ENCODE results near the gene ZNF407. TPM values are rescaled to one million over a fixed set of nuclear protein-coding genes. Genes with fewer than 3 reads are reported as not detected.

The ZNF407 gene
- total RNA-seq, 1 donor from 2014 or later = 42.9 TPM

GRCh38 chr18:75049455-75049789 is 451.8 kb downstream of the ZNF407 start:
- DNase-seq (ENCODE audit: low spot score) = no peak

DNA sequence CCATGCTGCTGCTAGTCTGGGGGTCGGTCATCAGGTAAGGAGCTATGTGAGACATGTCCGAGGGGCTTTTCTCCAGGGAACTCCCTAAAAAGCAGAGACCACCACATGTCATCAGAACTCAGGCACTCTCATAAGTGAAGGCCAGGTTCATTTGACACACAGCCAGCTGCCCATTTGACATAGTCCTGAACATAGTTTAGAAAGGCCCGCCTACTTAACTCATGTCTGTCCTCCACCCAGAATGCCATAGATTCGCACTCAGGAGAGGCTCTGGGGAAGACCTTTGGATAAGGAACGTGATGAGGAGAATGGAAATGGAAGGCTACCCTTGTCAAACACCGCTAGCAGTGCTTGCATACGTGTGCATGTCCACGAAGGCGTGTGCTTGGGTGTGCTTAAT is 454.1 kb downstream of the ZNF407 start:
- no peak for DNase-seq (ENCODE audit: low spot score)

GRCh38 chr18:75052475-75052874 is 454.8 kb downstream of the ZNF407 start:
- no peak for DNase-seq (ENCODE audit: low spot score)

GRCh38 chr18:75053028-75053629 is 455.5 kb downstream of the ZNF407 start:
- no peak for DNase-seq (ENCODE audit: low spot score)

DNA sequence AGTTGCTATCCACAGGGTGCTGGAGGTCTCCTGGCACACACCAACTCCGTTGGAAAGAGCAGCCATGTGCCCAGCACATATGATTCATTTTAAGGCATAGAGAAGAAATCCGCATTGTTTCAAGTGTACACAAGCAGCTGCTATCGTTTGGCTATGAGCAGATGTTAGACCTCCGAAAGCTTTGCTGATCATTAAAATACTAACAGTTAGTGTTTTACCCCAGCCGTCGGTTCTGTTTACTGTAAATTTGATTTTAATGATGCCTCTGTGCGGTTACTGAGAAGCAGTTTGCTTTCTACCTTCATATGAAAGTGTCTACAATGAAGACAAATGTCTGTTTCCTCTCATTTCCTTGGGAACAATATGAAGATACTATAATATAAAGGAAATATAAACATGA is 456.4 kb downstream of the ZNF407 start:
- no peak for DNase-seq (ENCODE audit: low spot score)

DNA sequence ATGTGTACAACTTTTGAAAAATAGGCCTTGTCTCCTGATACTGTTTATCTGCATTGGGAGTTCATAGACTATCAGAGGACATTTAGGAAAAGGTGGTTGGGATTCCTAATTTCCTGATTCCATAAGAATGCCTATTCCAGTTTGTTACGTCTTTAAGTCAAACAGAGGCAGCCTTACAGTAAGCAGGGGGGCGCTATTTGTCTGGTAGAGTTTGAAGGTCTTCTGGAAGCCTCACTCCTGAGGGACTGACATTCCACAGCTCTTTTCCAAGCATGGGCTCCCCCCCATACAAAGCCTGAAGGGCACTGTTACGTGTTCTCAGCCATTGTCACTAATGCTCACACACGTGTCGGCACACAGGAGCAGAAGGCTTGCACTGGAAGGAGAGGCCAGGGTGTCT is 456.9 kb downstream of the ZNF407 start:
- DNase-seq (ENCODE audit: low spot score) = no peak

- DNase-seq (ENCODE audit: low spot score) = no peak
These were observed 459.7 kb downstream of the ZNF407 start for GRCh38 chr18:75057169-75057960.

DNA sequence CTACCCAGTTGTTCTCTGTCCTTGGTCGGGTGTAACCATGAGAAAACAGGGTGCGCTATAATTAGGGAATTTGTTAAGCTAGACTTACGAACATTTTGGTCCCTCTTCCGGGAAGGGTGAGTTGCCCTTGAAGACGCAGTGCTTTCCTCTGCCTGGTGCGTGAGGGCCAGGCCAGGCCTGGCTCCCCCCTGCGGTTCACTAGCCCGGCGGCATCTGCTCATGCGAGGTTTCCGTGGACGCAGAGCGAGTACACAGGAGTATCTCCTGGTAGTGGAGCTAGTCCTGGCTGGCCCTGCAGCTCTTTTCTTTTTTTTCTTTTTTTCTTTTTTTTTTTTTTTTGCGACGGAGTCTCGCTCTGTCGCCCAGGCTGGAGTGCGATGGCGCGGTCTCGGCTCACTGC is 462.5 kb downstream of the ZNF407 start:
- DNase-seq (ENCODE audit: low spot score) = no peak

GRCh38 chr18:75062297-75062886 is 464.7 kb downstream of the ZNF407 start:
- no peak for DNase-seq (ENCODE audit: low spot score)

- DNase-seq (ENCODE audit: low spot score) = no peak
These were observed 465.5 kb downstream of the ZNF407 start for GRCh38 chr18:75063196-75063595.

DNA sequence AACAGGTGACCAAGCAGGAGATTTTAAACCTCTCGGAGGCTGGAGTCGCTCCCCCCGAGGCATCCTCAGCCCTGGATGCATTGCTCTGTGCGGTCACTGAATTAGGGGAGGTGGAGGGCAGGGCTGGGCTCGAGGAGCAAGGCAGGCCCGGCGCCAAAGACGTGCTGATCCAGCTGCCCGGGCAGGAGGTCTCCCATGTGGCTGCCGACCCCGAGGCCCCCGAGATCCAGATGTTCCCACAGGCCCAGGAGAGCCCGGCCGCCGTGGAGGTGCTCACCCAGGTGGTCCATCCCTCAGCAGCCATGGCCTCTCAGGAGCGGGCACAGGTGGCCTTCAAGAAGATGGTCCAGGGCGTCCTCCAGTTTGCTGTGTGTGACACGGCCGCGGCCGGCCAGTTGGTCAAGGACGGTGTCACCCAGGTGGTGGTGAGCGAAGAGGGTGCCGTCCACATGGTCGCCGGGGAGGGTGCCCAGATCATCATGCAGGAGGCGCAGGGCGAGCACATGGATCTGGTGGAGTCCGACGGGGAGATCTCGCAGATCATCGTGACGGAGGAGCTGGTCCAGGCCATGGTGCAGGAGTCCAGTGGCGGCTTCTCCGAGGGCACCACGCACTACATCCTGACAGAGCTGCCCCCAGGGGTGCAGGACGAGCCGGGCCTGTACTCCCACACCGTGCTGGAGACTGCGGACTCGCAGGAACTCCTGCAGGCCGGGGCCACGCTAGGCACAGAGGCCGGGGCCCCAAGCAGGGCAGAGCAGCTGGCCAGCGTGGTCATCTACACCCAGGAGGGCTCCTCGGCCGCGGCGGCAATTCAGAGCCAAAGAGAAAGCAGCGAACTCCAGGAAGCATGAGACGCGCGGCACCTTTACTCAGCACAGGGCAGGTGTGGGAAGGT is 466.2 kb downstream of the ZNF407 start:
- DNase-seq (ENCODE audit: low spot score) = no peak

GRCh38 chr18:75064513-75064905 is 466.8 kb downstream of the ZNF407 start:
- DNase-seq (ENCODE audit: low spot score) = no peak

DNA sequence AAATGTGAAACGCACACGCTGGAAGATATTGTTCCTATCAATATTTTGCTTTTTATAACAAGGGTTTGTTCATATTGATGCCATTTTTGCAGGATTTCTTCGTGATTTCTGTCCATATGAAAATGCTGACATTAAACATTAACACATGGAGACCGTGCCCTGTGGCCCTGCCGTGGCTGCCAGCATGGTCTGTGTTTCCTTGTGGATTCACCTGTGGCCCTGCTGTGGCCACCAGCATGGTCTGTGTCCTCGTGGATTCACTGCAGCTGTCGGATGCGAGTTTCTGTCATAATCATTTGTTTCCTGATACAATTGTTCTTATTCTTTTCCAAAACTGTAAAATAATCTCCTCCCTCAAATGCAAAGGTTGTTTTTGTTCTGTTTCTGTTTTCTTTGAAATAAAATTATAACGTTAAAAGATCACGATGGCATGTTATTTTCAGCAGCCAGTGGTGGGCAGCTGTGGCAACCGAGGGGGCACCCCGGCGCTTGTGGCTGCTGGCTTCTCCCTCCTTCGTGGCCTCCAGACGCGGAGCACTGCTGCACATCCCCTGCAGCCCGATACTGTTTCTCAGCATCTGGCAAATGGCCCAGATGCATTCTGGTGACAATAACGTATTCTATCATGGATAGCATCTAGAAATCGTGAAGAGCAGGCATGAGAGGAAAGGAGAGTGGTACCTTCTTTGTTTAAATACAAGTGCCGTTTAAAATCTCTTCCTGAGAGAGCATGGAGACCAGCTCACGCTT is 467.8 kb downstream of the ZNF407 start:
- no peak for DNase-seq (ENCODE audit: low spot score)

- DNase-seq (ENCODE audit: low spot score) = peak; percentile 11
These were observed 468.6 kb downstream of the ZNF407 start for GRCh38 chr18:75066021-75066880.

DNA sequence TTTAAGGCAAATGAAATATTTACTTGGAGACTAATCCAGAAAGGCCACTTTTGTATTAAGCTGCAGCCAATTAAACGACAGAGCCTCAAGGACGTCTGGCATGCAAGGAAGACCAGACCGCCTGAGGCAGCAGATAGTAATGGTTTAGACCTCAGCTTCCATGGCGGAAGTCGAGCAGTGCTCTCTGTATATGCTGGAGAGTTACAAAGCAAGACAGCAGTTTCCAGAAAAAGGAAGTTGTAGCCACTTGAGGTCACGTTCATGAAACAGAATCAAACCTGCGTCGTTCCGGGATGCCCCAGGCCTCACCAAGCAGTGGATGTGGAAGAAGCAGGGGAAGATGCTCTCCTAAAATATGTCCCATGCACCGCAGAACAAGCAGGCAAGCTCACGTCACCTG is 469.3 kb downstream of the ZNF407 start:
- DNase-seq (ENCODE audit: low spot score) = no peak

DNA sequence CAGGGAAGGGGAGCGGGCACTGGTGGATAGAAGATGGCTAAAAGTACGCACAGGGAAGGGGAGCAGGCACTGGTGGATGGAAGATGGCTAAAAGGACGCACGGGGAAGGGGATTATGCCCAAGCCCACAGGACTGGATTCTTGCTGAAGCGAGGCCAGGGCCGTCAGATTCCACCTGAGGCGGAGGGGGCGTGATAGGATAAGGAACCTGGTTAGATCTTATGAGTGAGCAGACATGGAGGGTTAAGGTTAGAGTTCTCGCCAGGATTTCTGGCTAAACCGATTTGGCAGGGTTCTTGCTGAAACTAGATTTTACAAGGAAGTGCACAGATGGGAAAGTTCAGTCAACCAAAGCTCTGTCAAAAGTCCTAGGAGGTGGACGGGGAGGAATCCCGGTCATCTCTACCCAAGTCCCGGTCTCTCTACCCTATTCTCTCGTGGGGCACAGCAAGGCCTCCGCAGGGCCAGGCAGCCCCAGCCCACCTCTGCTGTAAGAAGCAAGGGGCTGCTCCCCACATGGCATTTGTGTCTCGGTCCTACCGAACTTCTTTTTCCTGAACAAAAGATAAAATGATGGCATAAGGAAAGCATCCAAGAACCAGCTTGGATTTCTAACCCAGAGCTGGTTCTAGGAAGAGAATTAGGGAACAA is 470.5 kb downstream of the ZNF407 start:
- DNase-seq (ENCODE audit: low spot score) = no peak

- DNase-seq (ENCODE audit: low spot score) = no peak
These were observed 471.2 kb downstream of the ZNF407 start for GRCh38 chr18:75068682-75069435.

- DNase-seq (ENCODE audit: low spot score) = no peak
These were observed 472.6 kb downstream of the ZNF407 start for GRCh38 chr18:75070235-75070624.

Data from umbilical cord (tissue), 2 donors.